ENCODE results near the gene ENAH.

- TF ChIP-seq ZBTB49 (CRISPR knock-in tag; IDR thresholded peaks at IDR 0.05; ENCODE audit: borderline replicate concordance) (no peak), SRSF9 (IDR thresholded peaks at IDR 0.05; ENCODE audit: borderline replicate concordance, low read depth, low read length) (no peak), CTCF (IDR thresholded peaks at IDR 0.05 in 2 of 3, conservative IDR thresholded peaks at IDR 0.05 in 1 of 3; ENCODE audit: insufficient read depth in 2 of 3, low read depth in 1 of 3, low read length in 3 of 3) (no peak), HDAC2 (IDR thresholded peaks at IDR 0.05) (no peak), ZNF639 (CRISPR knock-in tag; conservative IDR thresholded peaks at IDR 0.05 in 1 of 2, IDR thresholded peaks at IDR 0.05 in 1 of 2) (no peak), SIX5 (IDR thresholded peaks at IDR 0.05; ENCODE audit: borderline replicate concordance in 1 of 2, insufficient read depth in 1 of 2, low read depth in 1 of 2, low read length in 2 of 2) (no peak)
Measured at GRCh38 chr1:225670356-225670755, 17.4 kb upstream of the ENAH start.
